GM12891 (cell line): ENCODE data around the gene MUC20.

Source experiments
- POLR2A ChIP-seq: IDR thresholded peaks from 2 replicates; pipeline ENCODE4 v1.6.1; 2011; ENCODE audit warnings: low read depth, low read length, control low read depth
- POLR2AphosphoS5 ChIP-seq: IDR thresholded peaks from 2 replicates; pipeline ENCODE4 v1.6.1; 2011; ENCODE audit warnings: low read depth, low read length, control low read depth
- POU2F2 ChIP-seq: IDR thresholded peaks from 2 replicates; pipeline ENCODE4 v1.6.1; 2011; ENCODE audit warnings: low read depth, mild to moderate bottlenecking, control low read depth, low read length, moderate library complexity
- TAF1 ChIP-seq: IDR thresholded peaks from 2 replicates; pipeline ENCODE4 v1.6.1; 2011; ENCODE audit warnings: low read depth, low read length, control low read depth

- no peak for TF ChIP-seq POLR2AphosphoS5
- TF ChIP-seq POLR2A = no peak
- no peak for TF ChIP-seq TAF1
- no peak for TF ChIP-seq POU2F2
These were observed 27.9 kb upstream of the MUC20 start for GRCh38 chr3:195692781-195693427.
